ENCODE data around the gene STK26. TPM values are rescaled to one million over a fixed set of nuclear protein-coding genes. Genes with fewer than 3 reads are reported as not detected.
A peak's percentile ranks its signal among the peaks of the same experiment; 100 is the strongest.

STK26 gene
- total RNA-seq, 6 experiments from 2014 or later: 2.7 to 4.0 (median 3.4) TPM

DNA sequence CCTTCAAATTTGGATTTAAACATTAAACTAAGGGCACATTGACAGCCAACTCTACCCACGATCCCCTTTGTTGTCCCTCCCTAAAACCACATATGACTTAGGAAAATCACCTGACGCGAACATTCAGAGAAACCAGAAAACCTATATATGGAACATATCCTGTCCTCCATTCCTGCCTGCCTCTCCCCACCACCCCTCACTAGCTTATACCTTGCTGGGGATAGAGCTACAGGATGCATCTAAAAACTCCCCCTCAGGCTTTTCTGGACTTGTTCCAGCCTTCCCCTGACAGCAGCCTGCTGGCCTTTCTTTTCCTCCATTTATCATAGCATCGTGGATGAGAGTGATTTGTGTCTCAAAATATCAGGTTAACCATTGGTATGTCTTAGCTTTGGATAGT is 8.8 kb downstream of the STK26 start:
- intact Hi-C loops (cut with DNase I): no loop called here

DNA sequence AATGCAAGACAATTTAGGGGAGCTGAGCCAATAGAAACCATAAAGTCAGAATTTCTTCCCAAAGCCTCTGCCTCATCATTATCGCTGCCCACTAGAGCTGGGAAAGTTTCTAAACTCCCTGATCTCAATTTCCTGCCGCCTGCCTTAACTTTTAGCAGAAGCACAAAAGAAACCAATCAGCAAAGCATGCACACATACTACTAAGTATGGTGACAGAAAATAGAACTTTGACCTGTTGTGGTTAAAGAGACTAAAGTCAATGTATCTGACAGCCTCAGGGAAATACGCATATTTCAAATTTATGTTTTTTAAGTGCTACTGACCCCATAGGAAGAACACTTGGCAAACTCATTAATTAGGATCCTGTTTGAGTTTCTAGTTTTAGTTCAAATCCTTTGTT is 10.1 kb downstream of the STK26 start:
- WGBS (ENCODE audit: insufficient coverage, low coverage, low lambda C conversion rate, missing lambda C conversion rate): 51% methylated on average over 3 of the region's 3 CpGs
- TF ChIP-seq, protein P1, sequence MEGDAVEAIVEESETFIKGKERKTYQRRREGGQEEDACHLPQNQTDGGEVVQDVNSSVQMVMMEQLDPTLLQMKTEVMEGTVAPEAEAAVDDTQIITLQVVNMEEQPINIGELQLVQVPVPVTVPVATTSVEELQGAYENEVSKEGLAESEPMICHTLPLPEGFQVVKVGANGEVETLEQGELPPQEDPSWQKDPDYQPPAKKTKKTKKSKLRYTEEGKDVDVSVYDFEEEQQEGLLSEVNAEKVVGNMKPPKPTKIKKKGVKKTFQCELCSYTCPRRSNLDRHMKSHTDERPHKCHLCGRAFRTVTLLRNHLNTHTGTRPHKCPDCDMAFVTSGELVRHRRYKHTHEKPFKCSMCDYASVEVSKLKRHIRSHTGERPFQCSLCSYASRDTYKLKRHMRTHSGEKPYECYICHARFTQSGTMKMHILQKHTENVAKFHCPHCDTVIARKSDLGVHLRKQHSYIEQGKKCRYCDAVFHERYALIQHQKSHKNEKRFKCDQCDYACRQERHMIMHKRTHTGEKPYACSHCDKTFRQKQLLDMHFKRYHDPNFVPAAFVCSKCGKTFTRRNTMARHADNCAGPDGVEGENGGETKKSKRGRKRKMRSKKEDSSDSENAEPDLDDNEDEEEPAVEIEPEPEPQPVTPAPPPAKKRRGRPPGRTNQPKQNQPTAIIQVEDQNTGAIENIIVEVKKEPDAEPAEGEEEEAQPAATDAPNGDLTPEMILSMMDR (IDR thresholded peaks at IDR 0.05): no peak
- no peak for TF ChIP-seq POLR2A (IDR thresholded peaks at IDR 0.05)
- no peak overlapping the region for H3K27ac ChIP-seq
- no peaks in the 10 kb centered on the region for H3K36me3 ChIP-seq
- H3K4me1 ChIP-seq: no peaks in the 10 kb centered on the region
- intact Hi-C loops (cut with DNase I): no loop called here
- no peaks in the 10 kb centered on the region for H3K9me3 ChIP-seq
- no peak for ATAC-seq
- no peak for DNase-seq
- H3K27me3 ChIP-seq: no peaks in the 10 kb centered on the region
- no peak overlapping the region for H3K4me3 ChIP-seq

More for the DNA sequence above, 8.8 kb downstream of the STK26 start:
- WGBS (ENCODE audit: insufficient coverage, low coverage, low lambda C conversion rate, missing lambda C conversion rate): 46% methylated on average over 4 of the region's 4 CpGs
- ATAC-seq (no peak), DNase-seq (no peak)
- Histone ChIP-seq H3K27ac (no peak overlapping the region), H3K4me3 (no peak overlapping the region), H3K36me3 (no peaks in the 10 kb centered on the region), H3K27me3 (no peaks in the 10 kb centered on the region), H3K9me3 (no peaks in the 10 kb centered on the region), H3K4me1 (no peaks in the 10 kb centered on the region)
- TF ChIP-seq, protein P1 (IDR thresholded peaks at IDR 0.05): no peak
- TF ChIP-seq POLR2A (IDR thresholded peaks at IDR 0.05): no peak

DNA sequence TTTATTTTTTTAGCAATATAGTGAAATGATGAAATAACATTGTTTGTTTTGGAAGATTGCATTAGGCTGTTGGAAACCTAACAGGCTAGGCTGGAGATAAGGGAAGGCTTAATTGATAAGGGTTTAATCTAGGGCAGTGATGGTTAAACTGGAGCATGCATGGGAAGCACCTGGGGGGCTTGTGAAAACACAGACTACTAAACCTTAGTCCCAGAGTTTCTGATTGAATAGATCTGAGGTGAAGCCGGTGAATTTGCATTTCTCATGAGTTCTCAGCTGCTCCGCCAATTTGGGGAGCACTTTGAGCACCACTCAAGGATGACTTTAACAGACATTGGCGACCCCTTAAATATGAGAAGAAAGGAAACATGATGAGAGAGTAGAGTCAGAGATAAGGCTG is 11.5 kb downstream of the STK26 start:
- ATAC-seq (peak in 1 of 4 donors; percentile 42), DNase-seq (no peak)
- intact Hi-C loops (cut with DNase I): no loop called here
- H3K9me3 ChIP-seq: no peaks in the 10 kb centered on the region
- H3K27me3 ChIP-seq: no peaks in the 10 kb centered on the region
- H3K4me3 ChIP-seq: no peak overlapping the region
- H3K36me3 ChIP-seq: no peaks in the 10 kb centered on the region
- H3K27ac ChIP-seq: no peak overlapping the region
- TF ChIP-seq, protein P1 (IDR thresholded peaks at IDR 0.05): no peak
- no peak for TF ChIP-seq POLR2A (IDR thresholded peaks at IDR 0.05)
- WGBS (ENCODE audit: insufficient coverage, low coverage, low lambda C conversion rate, missing lambda C conversion rate): 69% methylated on average over 3 of the region's 3 CpGs
- no peaks in the 10 kb centered on the region for H3K4me1 ChIP-seq

DNA sequence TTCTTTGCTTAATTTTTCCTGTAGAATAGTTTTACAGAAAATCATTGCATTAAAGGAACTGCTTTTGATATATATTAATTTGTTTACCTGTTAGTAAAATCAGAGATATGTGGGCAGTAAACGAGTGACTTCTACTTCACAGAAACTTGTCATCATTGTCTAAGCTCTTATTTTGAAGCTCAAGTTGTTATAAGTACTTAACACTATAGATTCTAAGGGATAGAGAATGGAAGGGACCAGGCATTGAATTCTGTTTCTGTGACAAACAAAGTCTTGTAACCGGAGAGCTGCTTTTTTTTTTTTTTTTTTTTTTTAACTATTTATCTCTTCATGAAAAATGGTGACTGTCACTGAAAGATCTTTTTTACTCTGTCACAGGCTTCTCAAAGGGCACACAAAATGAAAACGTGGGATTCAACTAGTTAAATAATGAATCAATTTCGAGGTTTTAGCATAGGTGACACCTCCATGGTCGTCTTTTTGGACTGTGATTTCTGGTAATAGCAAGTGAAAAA is 14.4 kb downstream of the STK26 start:
- no peak for ATAC-seq
- H3K36me3 ChIP-seq: no peaks in the 10 kb centered on the region

More for the DNA sequence above, 14.4 kb downstream of the STK26 start:
- no peak overlapping the region for H3K27ac ChIP-seq
- H3K4me3 ChIP-seq: no peak overlapping the region
- 25% methylated on average over 5 of the region's 5 CpGs for WGBS (ENCODE audit: insufficient coverage, low coverage, low lambda C conversion rate, missing lambda C conversion rate)
- H3K9me3 ChIP-seq: no peaks in the 10 kb centered on the region
- no peak for TF ChIP-seq POLR2A (IDR thresholded peaks at IDR 0.05)
- TF ChIP-seq, protein P1 (IDR thresholded peaks at IDR 0.05): no peak
- intact Hi-C loops (cut with DNase I): no loop called here
- no peaks in the 10 kb centered on the region for H3K27me3 ChIP-seq
- no peak for DNase-seq
- no peaks in the 10 kb centered on the region for H3K4me1 ChIP-seq

All from right lobe of liver (tissue), 6 donors.